Right lobe of liver (tissue), 4 donors: ENCODE data around the gene SLC2A4RG.

Experiments
- POLR2A ChIP-seq: fragments of 450-650 bp; IDR thresholded peaks from one replicate; pipeline ENCODE4 v1.6.1; 2017; ENCODE audit warnings: antibody characterized with exemption, mild to moderate bottlenecking
- TF ChIP-seq, protein P1 (sequence below), 4 donors: fragments of 200-600 bp in 3 of 4; fragments of 450-650 bp in 1 of 4; IDR thresholded peaks; one replicate each; pipeline versions ENCODE4 v1.5.1 to v1.8.0; 2016 to 2022; ENCODE audit warnings: antibody characterized with exemption in 4 of 4, mild to moderate bottlenecking in 2 of 4
- donor health status: DM: no; HTN: no; CAD: no.
- donor health status: DM: no; HTN: no; CAD: no.
- donor health status: DM: no; HTN: yes; CAD: no.

DNA sequence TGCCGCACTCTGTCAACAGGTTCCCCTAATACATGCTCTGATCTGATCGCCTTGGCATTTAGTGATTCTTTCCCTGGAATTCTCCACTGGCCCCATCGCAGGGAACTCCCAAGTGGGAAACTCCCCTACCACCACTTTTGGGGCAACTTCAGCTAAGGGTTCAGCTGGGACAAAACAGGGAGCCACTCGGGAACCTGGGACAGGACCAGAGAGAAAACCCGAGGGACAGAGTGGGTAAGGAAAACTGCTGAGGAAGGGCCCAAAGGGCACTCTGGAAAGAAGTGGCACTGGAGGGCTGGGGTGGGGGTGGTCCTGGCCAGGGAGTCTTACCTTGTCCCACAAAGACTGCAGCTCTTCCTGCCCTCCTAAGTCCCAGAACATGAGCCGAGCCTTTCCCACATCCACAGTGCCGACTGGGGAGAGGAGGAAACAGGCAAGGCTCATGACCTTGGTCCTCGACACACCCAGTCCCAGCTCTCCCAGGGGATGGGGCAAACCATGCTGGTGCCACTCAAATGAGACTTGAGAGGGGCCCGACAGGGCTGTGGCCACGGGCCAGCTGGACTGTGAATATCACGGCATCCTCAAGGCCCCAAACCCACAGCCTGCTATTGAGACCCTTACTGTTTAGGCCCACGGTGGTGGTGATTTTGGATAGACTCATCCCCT lies 33.4 kb upstream of the SLC2A4RG start:
- no peak for TF ChIP-seq POLR2A
- TF ChIP-seq, protein P1, sequence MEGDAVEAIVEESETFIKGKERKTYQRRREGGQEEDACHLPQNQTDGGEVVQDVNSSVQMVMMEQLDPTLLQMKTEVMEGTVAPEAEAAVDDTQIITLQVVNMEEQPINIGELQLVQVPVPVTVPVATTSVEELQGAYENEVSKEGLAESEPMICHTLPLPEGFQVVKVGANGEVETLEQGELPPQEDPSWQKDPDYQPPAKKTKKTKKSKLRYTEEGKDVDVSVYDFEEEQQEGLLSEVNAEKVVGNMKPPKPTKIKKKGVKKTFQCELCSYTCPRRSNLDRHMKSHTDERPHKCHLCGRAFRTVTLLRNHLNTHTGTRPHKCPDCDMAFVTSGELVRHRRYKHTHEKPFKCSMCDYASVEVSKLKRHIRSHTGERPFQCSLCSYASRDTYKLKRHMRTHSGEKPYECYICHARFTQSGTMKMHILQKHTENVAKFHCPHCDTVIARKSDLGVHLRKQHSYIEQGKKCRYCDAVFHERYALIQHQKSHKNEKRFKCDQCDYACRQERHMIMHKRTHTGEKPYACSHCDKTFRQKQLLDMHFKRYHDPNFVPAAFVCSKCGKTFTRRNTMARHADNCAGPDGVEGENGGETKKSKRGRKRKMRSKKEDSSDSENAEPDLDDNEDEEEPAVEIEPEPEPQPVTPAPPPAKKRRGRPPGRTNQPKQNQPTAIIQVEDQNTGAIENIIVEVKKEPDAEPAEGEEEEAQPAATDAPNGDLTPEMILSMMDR (IDR thresholded peaks at IDR 0.05): no peak
